Thyroid gland (tissue), 4 donors: Measurements from ENCODE around the gene PYGM.

Experiments
- CTCF ChIP-seq, 6 experiments: fragments of 200-600 bp in 3 of 6; fragments of 450-650 bp in 3 of 6; sonication (generic) in 3 of 6; IDR thresholded peaks; one replicate each; pipeline ENCODE4 v1.5.1; 2016 to 2019; ENCODE audit warnings: antibody characterized with exemption in 6 of 6, mild to moderate bottlenecking in 2 of 6, inconsistent platforms in 1 of 6, moderate library complexity in 1 of 6
- POLR2A ChIP-seq, 2 donors: fragments of 450-650 bp; IDR thresholded peaks; one replicate each; pipeline ENCODE4 v1.6.1; 2017; ENCODE audit warnings: antibody characterized with exemption in 2 of 2, mild to moderate bottlenecking in 2 of 2, moderate library complexity in 1 of 2

GRCh38 chr11:64794526-64794925 is 34.8 kb upstream of the PYGM start:
- TF ChIP-seq POLR2A (IDR thresholded peaks at IDR 0.05) (no peak), CTCF (IDR thresholded peaks at IDR 0.05) (no peak)
